UCSD-AML1 (cell line): ENCODE measurements around the gene BMF.
"Not testable (repeated sequence)": the region's sequence is repeated elsewhere in the genome, so short reads cannot be mapped to it uniquely, and the experiment has no call there.

Source experiments
- DNase-seq: peaks from one replicate; lab custom pipeline; 2025; ENCODE audit not compliant: unreplicated experiment; lab: John Stamatoyannopoulos, UW

Gene BMF

GRCh38 chr15:40088929-40089755, 19.5 kb downstream of the BMF start:
- DNase-seq = no peak

GRCh38 chr15:40087991-40088928, 20.4 kb downstream of the BMF start:
- DNase-seq = no peak

GRCh38 chr15:40087068-40087810, 21.4 kb downstream of the BMF start:
- no peak for DNase-seq

- no peak for DNase-seq
Measured at GRCh38 chr15:40085266-40085665, 23.4 kb downstream of the BMF start.

GRCh38 chr15:40084650-40085049, 24.0 kb downstream of the BMF start:
- DNase-seq = no peak

GRCh38 chr15:40082195-40082883, 26.3 kb downstream of the BMF start:
- DNase-seq = no peak

- peak; percentile 62 for DNase-seq
Measured at GRCh38 chr15:40081691-40082194, 26.9 kb downstream of the BMF start.

GRCh38 chr15:40080847-40081246, 27.8 kb downstream of the BMF start:
- DNase-seq = no peak

- no peak for DNase-seq
Measured at GRCh38 chr15:40080104-40080503, 28.6 kb downstream of the BMF start.

- DNase-seq = no peak
Measured at GRCh38 chr15:40079456-40079855, 29.2 kb downstream of the BMF start.

GRCh38 chr15:40075298-40076044, 33.2 kb downstream of the BMF start:
- peak; percentile 37 for DNase-seq

GRCh38 chr15:40074656-40075055, 34.0 kb downstream of the BMF start:
- not testable (repeated sequence) for DNase-seq

GRCh38 chr15:40073716-40074490, 34.8 kb downstream of the BMF start:
- not testable (repeated sequence) for DNase-seq

- no peak for DNase-seq
Measured at GRCh38 chr15:40072216-40072990, 36.3 kb downstream of the BMF start.

- DNase-seq = no peak
Measured at GRCh38 chr15:40070608-40071218, 38.0 kb downstream of the BMF start.

GRCh38 chr15:40070166-40070557, 38.5 kb downstream of the BMF start:
- DNase-seq = no peak
